Activated CD4-positive, alpha-beta T cell treated with anti-CD3 and anti-CD28 coated beads, Interleukin-2, amount 10 ng/mL, durations not matched to agents 7 days and 5 days (primary cell): ENCODE results near the gene MAPRE2. TPM values are rescaled to one million over a fixed set of nuclear protein-coding genes. Genes with fewer than 3 reads are reported as not detected.

Experiments used
- CTCF ChIA-PET: fragments of 350-600 bp; sonication (Branson Sonifier 250); formaldehyde crosslinking; loops from one replicate; lab custom pipeline; 2021; ENCODE audit warnings: antibody characterized with exemption; lab: Charles Lee
- POLR2A ChIA-PET: fragments of 350-600 bp; sonication (Branson Sonifier 250); formaldehyde crosslinking; loops from one replicate; lab custom pipeline; 2021; ENCODE audit warnings: antibody characterized with exemption; lab: Charles Lee
- DNase-seq: peaks from one replicate; pipeline ENCODE4 v3.0.0-alpha.2; 2020
- H3K27ac Mint-ChIP-seq: one replicate; pipeline ENCODE4 v1.8.0; 2021; ENCODE audit warnings: mild to moderate bottlenecking, moderate library complexity, mixed read lengths
- H3K27me3 Mint-ChIP-seq: one replicate; pipeline ENCODE4 v1.8.0; 2021; ENCODE audit warnings: mixed read lengths
- H3K36me3 Mint-ChIP-seq: one replicate; pipeline ENCODE4 v1.8.0; 2021; ENCODE audit warnings: low read depth, mixed read lengths
- H3K4me1 Mint-ChIP-seq: one replicate; pipeline ENCODE4 v1.8.0; 2021; ENCODE audit warnings: mixed read lengths
- H3K4me3 Mint-ChIP-seq: one replicate; pipeline ENCODE4 v1.8.0; 2021; ENCODE audit warnings: mild to moderate bottlenecking, moderate library complexity, mixed read lengths
- H3K9me3 Mint-ChIP-seq: one replicate; pipeline ENCODE4 v1.8.0; 2021; ENCODE audit warnings: mixed read lengths
- total RNA-seq, 2 experiments: library from RNA; stranded (reverse); gene quantifications; one replicate each; pipeline ENCODE4 v1.2.3, GENCODE V29; 2021

Gene MAPRE2
- total RNA-seq, 2 experiments from 2014 or later: 48.6 to 61.9 TPM

DNA sequence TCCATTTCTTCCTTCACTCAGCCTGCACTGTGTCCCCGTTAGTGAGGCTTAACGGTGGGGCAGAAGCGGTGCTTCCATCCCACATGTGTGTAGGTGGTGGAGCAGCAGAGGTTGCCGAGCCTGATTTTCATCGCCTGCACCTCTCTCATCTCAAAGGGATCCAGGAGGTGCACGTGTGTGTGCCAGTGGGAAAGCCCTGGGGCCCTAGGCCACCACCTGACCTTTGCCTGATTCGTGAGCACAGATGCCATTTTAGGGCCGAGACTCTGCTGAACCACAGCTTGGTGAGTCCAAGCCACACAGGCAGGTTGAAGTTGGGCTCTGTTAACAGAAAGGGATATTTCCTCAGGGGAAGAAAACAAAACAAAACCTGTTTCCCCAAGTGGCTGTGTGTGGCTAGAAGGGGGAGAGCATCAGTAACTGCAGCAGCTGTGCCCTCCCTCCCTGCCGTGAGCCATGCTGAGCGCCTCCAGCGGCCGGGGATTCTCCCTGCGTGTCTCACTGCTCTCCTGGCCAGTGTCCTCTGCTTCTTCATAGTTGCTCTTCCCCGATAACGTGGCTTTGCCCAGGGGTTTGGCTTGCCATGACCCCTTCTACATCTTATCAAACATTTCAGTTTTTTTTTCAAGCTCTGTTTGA lies 81.5 kb downstream of the MAPRE2 start:
- H3K4me3 Mint-ChIP-seq: no peak overlapping the region
- POLR2A ChIA-PET: interaction anchor here (0.7 kb wide), 1 partner anchor 76 kb away, joined by 3 read pairs; no protein-coding TSS in a partner anchor

DNA sequence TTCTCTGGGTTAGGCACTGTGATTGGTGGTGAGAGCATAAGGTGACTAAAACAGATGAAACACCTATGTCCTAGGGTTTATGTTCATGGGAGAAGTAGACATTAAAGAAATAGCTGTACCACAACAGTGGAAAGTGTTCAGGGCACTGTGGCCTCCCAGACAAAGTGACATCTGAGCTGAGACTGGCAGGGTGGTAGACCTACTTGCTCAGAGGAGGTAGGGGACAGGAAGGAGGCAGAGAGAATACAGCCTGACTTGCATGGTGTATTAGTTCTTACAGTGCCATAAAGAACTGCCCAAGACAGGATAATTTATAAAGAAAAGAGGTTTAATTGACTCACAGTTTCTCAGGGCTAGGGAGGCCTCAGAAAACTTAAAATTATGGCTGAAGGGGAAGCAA lies 82.6 kb downstream of the MAPRE2 start:
- ChIA-PET CTCF (interaction anchor here (2.3 kb wide), 1 partner anchor 13 kb away, joined by 8 read pairs; no protein-coding TSS in a partner anchor), POLR2A (no interaction called here)
- Mint-ChIP-seq H3K4me1 (peaks cover 12% of the 10 kb centered on the region), H3K9me3 (peaks cover 8% of the 10 kb centered on the region), H3K27me3 (no peaks in the 10 kb centered on the region), H3K4me3 (no peak overlapping the region), H3K36me3 (peaks cover 31% of the 10 kb centered on the region), H3K27ac (no peak overlapping the region)
- DNase-seq: no peak

More for the DNA sequence above, 81.5 kb downstream of the MAPRE2 start:
- Mint-ChIP-seq H3K27me3 (no peaks in the 10 kb centered on the region), H3K4me1 (peaks cover 14% of the 10 kb centered on the region), H3K36me3 (peaks cover 25% of the 10 kb centered on the region), H3K9me3 (peaks cover 8% of the 10 kb centered on the region), H3K27ac (no peak overlapping the region)
- DNase-seq: peak; percentile 19
- CTCF ChIA-PET: no interaction called here

DNA sequence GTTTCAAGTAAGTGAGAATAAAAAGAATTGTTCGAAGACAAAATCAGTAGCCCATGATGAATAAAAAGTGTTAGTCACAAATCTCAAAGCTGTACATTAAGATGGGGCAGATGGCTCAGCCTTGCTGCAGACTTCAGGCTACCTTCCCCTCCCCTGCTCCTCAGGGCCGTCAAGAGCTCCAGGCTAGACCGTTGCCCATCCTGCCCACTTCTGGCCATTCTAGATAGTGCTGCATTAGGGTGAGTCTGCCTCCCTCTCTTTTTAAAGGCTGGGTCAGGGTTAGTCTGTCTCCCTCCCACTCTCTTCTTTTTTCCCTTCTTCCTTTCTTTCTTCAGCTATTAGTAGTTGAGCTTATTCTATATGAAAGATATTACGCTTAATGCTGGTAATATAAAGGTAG lies 86.0 kb downstream of the MAPRE2 start:
- ChIA-PET POLR2A (no interaction called here), CTCF (interaction anchor here (1.2 to 2.0 kb wide), 2 partner anchors 10 to 102 kb away, joined by 4 to 9 read pairs; no protein-coding TSS in a partner anchor)
- peaks cover 37% of the 10 kb centered on the region for H3K36me3 Mint-ChIP-seq
- H3K9me3 Mint-ChIP-seq: peaks cover 8% of the 10 kb centered on the region
- no peak overlapping the region for H3K27ac Mint-ChIP-seq
- no peak for DNase-seq
- H3K4me3 Mint-ChIP-seq: no peak overlapping the region
- peaks cover 10% of the 10 kb centered on the region for H3K4me1 Mint-ChIP-seq
- no peaks in the 10 kb centered on the region for H3K27me3 Mint-ChIP-seq

DNA sequence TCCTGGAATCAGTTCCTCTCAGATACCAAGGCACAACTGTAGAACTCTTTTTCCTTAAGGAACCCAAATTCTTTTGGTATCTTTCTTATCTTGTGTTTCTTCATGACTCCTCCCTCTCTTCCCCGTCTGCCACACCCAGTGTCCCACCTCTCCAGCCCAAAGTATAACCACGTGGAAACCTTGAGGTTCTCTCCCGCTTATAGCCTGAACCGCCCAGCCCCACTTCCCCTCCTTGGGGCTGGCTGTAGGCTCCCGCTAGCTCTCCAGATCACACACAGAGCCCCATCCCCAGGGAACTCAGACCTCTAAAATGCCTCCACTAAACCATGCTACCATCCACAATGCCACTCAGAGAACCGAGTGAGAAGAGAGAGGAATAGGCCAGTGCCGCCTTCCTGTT lies 87.5 kb downstream of the MAPRE2 start:
- CTCF ChIA-PET: no interaction called here
- no peak for DNase-seq
- Mint-ChIP-seq H3K27me3 (no peaks in the 10 kb centered on the region), H3K4me1 (no peaks in the 10 kb centered on the region), H3K27ac (no peak overlapping the region), H3K9me3 (peaks cover 6% of the 10 kb centered on the region), H3K4me3 (no peak overlapping the region), H3K36me3 (peaks cover 32% of the 10 kb centered on the region)
- POLR2A ChIA-PET: no interaction called here

DNA sequence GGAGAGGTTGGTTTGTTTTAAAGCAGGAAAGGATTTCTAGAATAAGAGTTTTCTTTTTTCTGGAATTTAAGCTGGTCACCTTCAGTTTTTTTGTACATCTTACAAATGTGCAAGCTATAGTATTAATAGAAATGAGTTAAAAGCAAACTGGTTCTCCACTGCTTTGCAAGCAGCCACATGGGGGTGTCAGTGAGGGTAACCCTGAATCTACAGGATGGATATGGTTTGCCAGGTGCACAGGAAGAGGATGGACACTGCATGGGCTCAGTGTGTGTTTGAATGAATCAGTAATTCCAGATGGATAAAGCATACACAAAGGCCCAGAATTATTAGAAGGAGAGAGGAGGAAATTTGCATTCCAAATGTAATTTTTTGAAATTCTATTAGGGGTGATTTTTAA lies 89.0 kb downstream of the MAPRE2 start:
- no peak for DNase-seq
- no peak overlapping the region for H3K4me3 Mint-ChIP-seq
- H3K27me3 Mint-ChIP-seq: no peaks in the 10 kb centered on the region
- H3K4me1 Mint-ChIP-seq: no peaks in the 10 kb centered on the region
- ChIA-PET CTCF (no interaction called here), POLR2A (no interaction called here)
- H3K9me3 Mint-ChIP-seq: no peaks in the 10 kb centered on the region
- no peak overlapping the region for H3K27ac Mint-ChIP-seq
- H3K36me3 Mint-ChIP-seq: peaks cover 29% of the 10 kb centered on the region

GRCh38 chr18:35131387-35132020 lies 90.3 kb downstream of the MAPRE2 start:
- ChIA-PET POLR2A (no interaction called here), CTCF (interaction anchor here (1.4 kb wide), 1 partner anchor 18 kb away, joined by 3 read pairs; no protein-coding TSS in a partner anchor)
- no peaks in the 10 kb centered on the region for H3K27me3 Mint-ChIP-seq
- no peak for DNase-seq
- peaks cover 39% of the 10 kb centered on the region for H3K36me3 Mint-ChIP-seq
- no peaks in the 10 kb centered on the region for H3K4me1 Mint-ChIP-seq
- H3K9me3 Mint-ChIP-seq: no peaks in the 10 kb centered on the region
- no peak overlapping the region for H3K4me3 Mint-ChIP-seq
- H3K27ac Mint-ChIP-seq: no peak overlapping the region

GRCh38 chr18:35132021-35132902 lies 91.0 kb downstream of the MAPRE2 start:
- DNase-seq: no peak
- ChIA-PET CTCF (interaction anchor here (0.6 to 1.4 kb wide), 2 partner anchors 19 to 100 kb away, joined by 3 read pairs; no protein-coding TSS in a partner anchor), POLR2A (no interaction called here)
- Mint-ChIP-seq H3K36me3 (peaks cover 34% of the 10 kb centered on the region), H3K27me3 (no peaks in the 10 kb centered on the region), H3K9me3 (no peaks in the 10 kb centered on the region), H3K27ac (no peak overlapping the region), H3K4me1 (no peaks in the 10 kb centered on the region), H3K4me3 (no peak overlapping the region)

DNA sequence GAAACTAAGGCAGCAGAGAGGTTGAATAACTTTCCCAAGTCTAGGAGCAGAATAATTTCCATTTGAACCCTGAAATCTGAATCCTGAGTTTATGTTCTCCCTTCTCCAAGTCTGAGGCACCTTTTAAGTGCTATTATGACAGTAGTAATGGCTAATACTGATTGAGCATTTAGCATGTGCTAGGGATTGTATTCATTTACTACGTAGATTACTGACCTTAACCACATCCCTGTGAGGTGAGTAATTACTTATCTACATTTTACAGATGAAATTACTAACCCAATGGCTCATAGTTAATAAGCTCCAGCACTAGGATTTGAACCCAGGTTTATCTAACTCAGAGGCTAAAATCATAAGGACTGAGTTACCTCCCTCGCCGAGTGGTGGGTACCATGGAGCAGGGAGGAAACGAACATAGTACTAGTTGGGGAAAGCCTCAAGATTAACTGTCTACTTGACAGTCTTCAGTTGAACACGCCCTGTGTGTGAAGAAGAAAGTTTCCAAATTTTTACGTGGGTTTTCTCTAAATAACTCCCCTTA lies 93.0 kb downstream of the MAPRE2 start:
- CTCF ChIA-PET: no interaction called here
- Mint-ChIP-seq H3K9me3 (no peaks in the 10 kb centered on the region), H3K27me3 (no peaks in the 10 kb centered on the region), H3K27ac (no peak overlapping the region), H3K4me1 (no peaks in the 10 kb centered on the region), H3K4me3 (no peak overlapping the region), H3K36me3 (peaks cover 21% of the 10 kb centered on the region)
- DNase-seq: no peak
- POLR2A ChIA-PET: no interaction called here

DNA sequence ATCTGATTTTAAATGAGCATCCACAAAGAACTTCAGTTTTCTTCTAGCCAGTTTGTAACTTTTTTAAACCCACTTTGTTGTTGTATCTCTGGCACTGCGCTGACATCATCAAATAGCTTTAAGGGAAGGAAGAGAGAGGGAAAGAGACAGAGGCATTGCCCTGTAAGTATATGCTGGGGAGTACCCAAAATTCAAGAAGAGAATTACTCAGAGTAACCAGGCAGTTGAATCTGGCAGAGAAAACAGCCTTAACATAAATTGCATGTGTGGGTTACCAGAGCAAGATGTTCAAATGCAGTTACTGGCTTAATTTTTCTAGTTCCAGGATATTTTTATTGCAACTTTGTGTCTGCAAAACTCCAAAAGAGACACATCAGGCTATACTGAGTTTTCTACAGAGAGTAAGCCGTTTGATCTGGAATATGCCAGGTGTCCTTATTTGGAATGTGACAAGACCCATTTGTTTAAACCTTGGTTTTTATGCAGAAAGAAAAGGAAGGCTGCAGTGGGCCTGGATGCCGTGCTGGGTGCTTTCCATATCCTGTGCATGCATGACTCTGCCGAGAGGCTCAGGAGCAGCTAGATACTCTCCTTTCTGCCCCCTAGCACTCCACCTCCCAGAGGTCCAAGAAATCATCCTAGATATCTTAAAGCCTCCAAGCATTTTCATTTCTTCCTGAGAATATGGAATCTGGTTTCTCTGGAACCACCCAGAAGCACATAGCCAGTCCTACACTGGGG lies 93.7 kb downstream of the MAPRE2 start:
- Mint-ChIP-seq H3K27me3 (no peaks in the 10 kb centered on the region), H3K4me1 (no peaks in the 10 kb centered on the region), H3K9me3 (no peaks in the 10 kb centered on the region), H3K27ac (no peak overlapping the region), H3K4me3 (no peak overlapping the region), H3K36me3 (peaks cover 25% of the 10 kb centered on the region)
- no peak for DNase-seq
- CTCF ChIA-PET: no interaction called here
- POLR2A ChIA-PET: no interaction called here

GRCh38 chr18:35136248-35136647 lies 95.0 kb downstream of the MAPRE2 start:
- ChIA-PET POLR2A (no interaction called here), CTCF (interaction anchor here (1.0 to 2.6 kb wide), 4 partner anchors 9 to 17 kb away, joined by 3 to 9 read pairs (median 6); no protein-coding TSS in a partner anchor)
- no peak for DNase-seq
- H3K27ac Mint-ChIP-seq: no peak overlapping the region
- no peak overlapping the region for H3K4me3 Mint-ChIP-seq
- peaks cover 6% of the 10 kb centered on the region for H3K4me1 Mint-ChIP-seq
- no peaks in the 10 kb centered on the region for H3K27me3 Mint-ChIP-seq
- no peaks in the 10 kb centered on the region for H3K9me3 Mint-ChIP-seq
- H3K36me3 Mint-ChIP-seq: peaks cover 34% of the 10 kb centered on the region

- Mint-ChIP-seq H3K36me3 (peaks cover 32% of the 10 kb centered on the region), H3K9me3 (no peaks in the 10 kb centered on the region), H3K27me3 (no peaks in the 10 kb centered on the region), H3K4me1 (peaks cover 9% of the 10 kb centered on the region), H3K4me3 (no peak overlapping the region), H3K27ac (no peak overlapping the region)
- DNase-seq: no peak
- POLR2A ChIA-PET: no interaction called here
- CTCF ChIA-PET: interaction anchor here (0.6 to 2.6 kb wide), 5 partner anchors 10 to 17 kb away, joined by 3 to 9 read pairs (median 4); no protein-coding TSS in a partner anchor
Measured at GRCh38 chr18:35136885-35137284, 95.7 kb downstream of the MAPRE2 start.

- peaks cover 31% of the 10 kb centered on the region for H3K36me3 Mint-ChIP-seq
- no peak overlapping the region for H3K4me3 Mint-ChIP-seq
- no peaks in the 10 kb centered on the region for H3K9me3 Mint-ChIP-seq
- peaks cover 11% of the 10 kb centered on the region for H3K4me1 Mint-ChIP-seq
- POLR2A ChIA-PET: no interaction called here
- CTCF ChIA-PET: interaction anchor here (0.6 to 2.6 kb wide), 6 partner anchors 8 to 20 kb away, joined by 4 to 9 read pairs (median 4); no protein-coding TSS in a partner anchor
- H3K27me3 Mint-ChIP-seq: no peaks in the 10 kb centered on the region
- DNase-seq: no peak
- H3K27ac Mint-ChIP-seq: no peak overlapping the region
Measured at GRCh38 chr18:35137632-35138031, 96.4 kb downstream of the MAPRE2 start.
